Body of pancreas (tissue), 4 donors: ENCODE data around the gene GAB1. TPM values are rescaled to one million over a fixed set of nuclear protein-coding genes. Genes with fewer than 3 reads are reported as not detected.

Experiments used
- ATAC-seq: fragments of 150-250 bp; one replicate; pipeline ENCODE4 v1.9.1; 2016
- DNase-seq, 4 donors: peaks; one replicate each; pipeline ENCODE4 v3.0.0-alpha.2; 2019
- H3K27ac ChIP-seq, 4 donors: fragments of 200-600 bp; sonication (generic); 1 replicate in 3 of 4; 2 replicates in 1 of 4; pipeline versions ENCODE4 v1.5.1 to v1.6.1; 2016 to 2019; ENCODE audit warnings: mild to moderate bottlenecking in 1 of 4, mixed read lengths in 1 of 4, moderate library complexity in 1 of 4
- H3K27me3 ChIP-seq, 2 donors: fragments of 200-600 bp; sonication (generic); one replicate each; pipeline ENCODE4 v1.6.0; 2016; ENCODE audit warnings: mild to moderate bottlenecking in 1 of 2
- H3K36me3 ChIP-seq, 2 donors: fragments of 200-600 bp; sonication (generic); replicated peaks in 1 of 2; 2 replicates each; pipeline ENCODE4 v1.5.1; 2016; ENCODE audit warnings: low read depth in 2 of 2; ENCODE audit not compliant: insufficient read depth in 1 of 2
- H3K4me1 ChIP-seq: fragments of 200-600 bp; sonication (generic); one replicate; pipeline ENCODE4 v1.6.0; 2016
- H3K4me3 ChIP-seq, 2 donors: fragments of 200-600 bp; sonication (generic); 1 replicate in 1 of 2; 2 replicates in 1 of 2; pipeline ENCODE4 v1.5.1; 2016 to 2019
- H3K9me3 ChIP-seq, 3 donors: fragments of 200-600 bp; sonication (generic); 1 replicate in 2 of 3; 2 replicates in 1 of 3; pipeline ENCODE4 v1.5.1; 2016
- POLR2A ChIP-seq, 3 donors: fragments of 450-650 bp; IDR thresholded peaks; one replicate each; pipeline ENCODE4 v1.6.1; 2016; ENCODE audit warnings: antibody characterized with exemption in 3 of 3, mild to moderate bottlenecking in 2 of 3
- WGBS, 2 donors: methylation state at CpG; one replicate each; pipeline ENCODE4 v1.1.5; 2017; 5-methylcytosine and 5-hydroxymethylcytosine counted together
- intact Hi-C: fragments of 100-400 bp; cut with DNase I; formaldehyde crosslinking; loops from one replicate; pipeline ENCODE4 v1.15.1; 2023
- total RNA-seq, 2 donors: library from RNA; depleted of rRNA; stranded (reverse); fragments of >200 nt; gene quantifications; one replicate each; pipeline ENCODE4 v1.1.0, GENCODE V29; 2016
- TF ChIP-seq, protein P1 (sequence below), 7 experiments: fragments of 450-650 bp in 4 of 7; fragments of 200-600 bp in 3 of 7; sonication (generic) in 3 of 7; IDR thresholded peaks; one replicate each; pipeline ENCODE4 v1.5.1; 2016 to 2019; ENCODE audit warnings: antibody characterized with exemption in 7 of 7

The GAB1 gene
- total RNA-seq, 2 donors from 2014 or later = 13.0 to 26.0 TPM

DNA sequence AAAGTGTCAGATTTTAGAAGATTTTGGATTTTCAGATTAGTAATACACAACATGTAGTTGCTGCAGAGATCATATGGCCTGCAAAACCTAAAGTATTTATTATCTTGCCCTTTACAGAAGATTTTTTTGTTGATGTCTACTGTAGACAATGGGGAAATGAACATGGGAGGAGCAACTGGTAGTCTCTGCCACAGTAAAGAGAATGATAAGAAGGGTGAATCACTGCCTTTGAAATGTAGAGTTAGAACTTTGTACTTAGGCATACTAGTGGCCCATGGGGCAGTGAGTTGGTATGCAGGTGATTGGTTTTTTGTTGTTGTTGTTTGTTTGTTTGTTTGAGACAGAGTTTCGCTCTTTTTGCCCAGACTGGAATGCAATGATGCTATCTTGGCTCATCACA is 50.1 kb downstream of the GAB1 start:
- Histone ChIP-seq H3K36me3 (no peaks in the 10 kb centered on the region), H3K27ac (no peak overlapping the region), H3K9me3 (no peaks in the 10 kb centered on the region), H3K27me3 (no peaks in the 10 kb centered on the region), H3K4me1 (peaks cover 32% of the 10 kb centered on the region), H3K4me3 (no peak overlapping the region)
- intact Hi-C loops = no loop called here
- WGBS, 2 donors = 92 to 95% methylated on average over 1 of the region's 1 CpG
- DNase-seq (no peak), ATAC-seq (no peak)
- no peak for TF ChIP-seq POLR2A (IDR thresholded peaks at IDR 0.05)
- TF ChIP-seq, protein P1, sequence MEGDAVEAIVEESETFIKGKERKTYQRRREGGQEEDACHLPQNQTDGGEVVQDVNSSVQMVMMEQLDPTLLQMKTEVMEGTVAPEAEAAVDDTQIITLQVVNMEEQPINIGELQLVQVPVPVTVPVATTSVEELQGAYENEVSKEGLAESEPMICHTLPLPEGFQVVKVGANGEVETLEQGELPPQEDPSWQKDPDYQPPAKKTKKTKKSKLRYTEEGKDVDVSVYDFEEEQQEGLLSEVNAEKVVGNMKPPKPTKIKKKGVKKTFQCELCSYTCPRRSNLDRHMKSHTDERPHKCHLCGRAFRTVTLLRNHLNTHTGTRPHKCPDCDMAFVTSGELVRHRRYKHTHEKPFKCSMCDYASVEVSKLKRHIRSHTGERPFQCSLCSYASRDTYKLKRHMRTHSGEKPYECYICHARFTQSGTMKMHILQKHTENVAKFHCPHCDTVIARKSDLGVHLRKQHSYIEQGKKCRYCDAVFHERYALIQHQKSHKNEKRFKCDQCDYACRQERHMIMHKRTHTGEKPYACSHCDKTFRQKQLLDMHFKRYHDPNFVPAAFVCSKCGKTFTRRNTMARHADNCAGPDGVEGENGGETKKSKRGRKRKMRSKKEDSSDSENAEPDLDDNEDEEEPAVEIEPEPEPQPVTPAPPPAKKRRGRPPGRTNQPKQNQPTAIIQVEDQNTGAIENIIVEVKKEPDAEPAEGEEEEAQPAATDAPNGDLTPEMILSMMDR (IDR thresholded peaks at IDR 0.05) = no peak

DNA sequence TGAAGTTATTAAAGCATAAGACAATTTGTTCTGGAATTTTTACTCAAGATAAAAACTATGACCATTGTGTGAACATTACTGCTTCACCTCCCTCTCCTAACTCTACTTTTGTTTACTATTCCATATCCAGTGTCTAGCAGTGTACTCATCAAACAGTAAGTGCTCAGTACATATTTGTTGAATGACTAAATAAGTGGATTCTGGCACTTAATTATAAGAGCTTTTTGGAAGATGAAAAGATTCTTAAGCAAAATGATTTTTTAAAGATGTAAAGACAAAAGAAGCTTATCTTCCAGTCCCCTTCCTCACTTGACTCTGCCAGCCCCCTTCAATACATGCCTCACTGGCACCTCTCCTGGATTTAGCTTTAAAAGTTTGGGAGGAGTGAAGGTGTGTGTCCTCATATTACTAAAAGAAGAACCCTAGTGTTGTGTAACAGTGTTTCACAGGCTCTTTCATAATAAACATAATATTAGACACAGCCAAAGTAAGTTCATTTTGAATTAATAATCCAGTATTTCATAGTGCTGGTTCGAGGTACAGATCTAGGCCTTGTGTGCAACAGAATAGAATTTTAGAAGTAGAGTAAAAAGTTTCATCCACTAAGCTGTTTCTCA is 53.0 kb downstream of the GAB1 start:
- Histone ChIP-seq H3K9me3 (no peaks in the 10 kb centered on the region), H3K36me3 (no peaks in the 10 kb centered on the region), H3K27ac (no peak overlapping the region), H3K4me3 (no peak overlapping the region), H3K4me1 (peaks cover 26% of the 10 kb centered on the region), H3K27me3 (no peaks in the 10 kb centered on the region)
- intact Hi-C loops = no loop called here
- ATAC-seq (no peak), DNase-seq (no peak)
- WGBS, 2 donors = 60 to 80% methylated on average over 1 of the region's 1 CpG
- TF ChIP-seq POLR2A (IDR thresholded peaks at IDR 0.05) = no peak
- TF ChIP-seq, protein P1 (IDR thresholded peaks at IDR 0.05) = no peak

DNA sequence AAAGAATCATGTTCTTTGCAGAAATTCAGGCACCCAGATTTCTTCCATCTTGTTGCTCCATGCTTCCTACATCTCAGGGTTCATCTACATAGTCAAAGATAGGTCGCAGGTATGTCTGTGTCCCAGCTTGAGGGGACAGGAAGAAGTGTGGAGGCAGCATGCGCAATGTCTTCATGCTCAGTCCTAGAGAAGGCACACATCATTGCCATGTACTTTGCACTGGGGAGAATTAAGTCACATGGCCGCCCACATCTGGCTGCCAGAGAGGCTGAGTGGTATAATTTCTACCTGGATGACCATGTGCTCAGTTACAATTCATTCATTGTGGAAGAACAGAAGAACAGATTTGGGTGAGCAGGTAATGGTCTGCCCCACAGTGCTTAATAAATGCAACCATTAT is 54.1 kb downstream of the GAB1 start:
- H3K36me3 ChIP-seq = no peaks in the 10 kb centered on the region
- DNase-seq (no peak), ATAC-seq (no peak)
- H3K27ac ChIP-seq = no peak overlapping the region
- H3K4me3 ChIP-seq = no peak overlapping the region
- intact Hi-C loops = no loop called here
- TF ChIP-seq, protein P1 (IDR thresholded peaks at IDR 0.05) = no peak
- TF ChIP-seq POLR2A (IDR thresholded peaks at IDR 0.05) = no peak
- peaks cover 26% of the 10 kb centered on the region for H3K4me1 ChIP-seq
- H3K9me3 ChIP-seq = no peaks in the 10 kb centered on the region
- no peaks in the 10 kb centered on the region for H3K27me3 ChIP-seq
- WGBS, 2 donors = 69 to 97% methylated on average over 3 of the region's 3 CpGs

DNA sequence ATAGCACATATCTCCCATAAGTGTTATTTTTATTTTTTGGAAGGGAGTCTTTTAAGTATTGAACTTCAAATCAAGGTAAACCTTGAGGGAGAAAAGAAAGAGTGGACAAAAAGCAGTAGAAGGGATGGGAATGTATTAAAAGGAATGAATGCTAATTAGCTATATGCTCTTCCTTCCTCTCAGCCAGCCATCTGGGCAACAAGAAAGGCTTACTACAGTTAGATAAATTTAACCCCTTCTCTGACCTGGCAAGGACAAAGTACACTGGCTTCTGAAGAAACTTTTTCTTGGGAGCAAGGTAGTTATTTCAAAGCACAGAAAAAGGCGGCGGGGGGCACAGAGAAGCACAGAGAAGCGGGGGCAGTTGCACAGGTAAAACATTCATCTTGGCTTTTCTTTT is 54.6 kb downstream of the GAB1 start:
- Histone ChIP-seq H3K4me3 (no peak overlapping the region), H3K27ac (no peak overlapping the region), H3K27me3 (no peaks in the 10 kb centered on the region), H3K9me3 (no peaks in the 10 kb centered on the region), H3K4me1 (peaks cover 26% of the 10 kb centered on the region), H3K36me3 (no peaks in the 10 kb centered on the region)
- intact Hi-C loops = no loop called here
- 91% methylated on average over 3 of the region's 3 CpGs for WGBS, 2 donors
- DNase-seq = no peak
- no peak for TF ChIP-seq POLR2A (IDR thresholded peaks at IDR 0.05)
- TF ChIP-seq, protein P1 (IDR thresholded peaks at IDR 0.05) = no peak
- no peak for ATAC-seq

DNA sequence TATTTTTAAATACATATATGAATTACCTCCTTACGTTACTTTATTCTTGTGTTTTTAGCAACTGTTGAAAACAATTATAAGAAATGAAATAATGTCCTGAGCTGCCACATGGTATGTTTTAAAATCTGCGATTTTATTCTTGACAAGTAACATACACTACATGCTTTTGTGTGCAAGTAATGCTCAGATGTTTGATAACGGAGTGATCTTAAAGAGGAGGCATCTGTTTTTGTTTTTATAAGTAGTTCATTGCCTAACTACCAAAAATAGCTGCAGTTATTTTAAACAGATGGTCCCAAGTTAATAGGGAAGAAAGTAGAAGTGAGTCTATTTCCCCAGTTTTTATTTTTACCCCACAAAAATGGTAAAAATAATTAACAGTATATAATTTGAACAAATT is 55.2 kb downstream of the GAB1 start:
- DNase-seq = no peak
- H3K4me3 ChIP-seq = no peak overlapping the region
- H3K27ac ChIP-seq = no peak overlapping the region
- no peaks in the 10 kb centered on the region for H3K36me3 ChIP-seq
- peaks cover 26% of the 10 kb centered on the region for H3K4me1 ChIP-seq
- TF ChIP-seq POLR2A (IDR thresholded peaks at IDR 0.05) = no peak
- TF ChIP-seq, protein P1 (IDR thresholded peaks at IDR 0.05) = no peak
- intact Hi-C loops = no loop called here
- WGBS, 2 donors = 64 to 71% methylated on average over 3 of the region's 3 CpGs
- no peak for ATAC-seq
- H3K27me3 ChIP-seq = no peaks in the 10 kb centered on the region
- no peaks in the 10 kb centered on the region for H3K9me3 ChIP-seq
